ENCODE measurements around the gene PCBP1.

The PCBP1 gene

DNA sequence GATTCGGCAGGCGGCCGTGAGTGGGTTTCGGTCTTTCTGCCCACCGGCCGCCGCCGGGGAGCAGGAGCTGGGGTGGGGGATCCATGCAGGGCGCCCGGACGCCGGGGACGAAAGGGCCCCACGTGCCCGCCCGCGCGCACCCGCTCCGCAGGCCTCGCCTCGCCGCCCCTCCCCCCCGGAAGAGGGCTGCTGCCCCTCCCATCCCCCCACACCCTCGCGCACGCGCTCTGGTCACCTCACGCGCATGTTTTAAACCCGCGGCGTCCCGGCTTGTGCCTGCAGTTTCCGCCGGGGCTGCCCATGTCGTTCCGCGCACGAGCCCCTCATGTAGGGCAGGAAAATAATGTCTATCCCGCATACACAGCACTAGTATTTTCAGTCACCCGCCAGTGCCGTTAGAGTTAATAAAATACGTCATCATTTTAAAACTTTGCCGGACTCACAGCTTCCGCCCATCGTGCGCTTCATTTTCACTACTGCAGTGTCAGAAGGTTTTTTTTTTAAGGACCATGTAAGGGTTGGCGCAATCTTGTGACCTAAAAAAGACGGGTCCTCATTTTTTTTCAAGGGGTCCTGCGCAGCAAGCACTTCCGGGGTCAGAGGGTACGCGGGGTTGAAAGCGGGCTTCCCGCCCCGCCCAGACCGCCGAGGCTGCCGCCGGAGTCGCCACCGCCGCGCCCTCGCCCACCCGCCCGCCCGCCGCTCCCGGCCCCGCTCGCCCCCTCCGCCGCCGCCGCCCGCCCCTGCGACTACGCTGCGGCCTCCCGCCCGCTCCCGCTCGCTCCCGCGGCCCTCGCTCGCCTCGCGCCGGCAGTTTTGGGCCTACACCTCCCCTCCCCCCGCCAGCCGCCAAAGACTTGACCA, at the start of gene PCBP1:
Gene PCBP1 (plus strand): TSS at position 640 of the 864 bp plus-strand sequence. CDS start 267 bp downstream, outside the sequence.
- H3K4me3 ChIP-seq (ENCODE audit: low read depth, low read length), result peak within 1 kb of the TSS; percentile 98
- DNase-seq (ENCODE audit: low read depth), result peak; percentile 98
- no peak for TF ChIP-seq CTCF (IDR thresholded peaks at IDR 0.05; ENCODE audit: insufficient read depth, low read depth, low read length, missing control alignments)

DNA sequence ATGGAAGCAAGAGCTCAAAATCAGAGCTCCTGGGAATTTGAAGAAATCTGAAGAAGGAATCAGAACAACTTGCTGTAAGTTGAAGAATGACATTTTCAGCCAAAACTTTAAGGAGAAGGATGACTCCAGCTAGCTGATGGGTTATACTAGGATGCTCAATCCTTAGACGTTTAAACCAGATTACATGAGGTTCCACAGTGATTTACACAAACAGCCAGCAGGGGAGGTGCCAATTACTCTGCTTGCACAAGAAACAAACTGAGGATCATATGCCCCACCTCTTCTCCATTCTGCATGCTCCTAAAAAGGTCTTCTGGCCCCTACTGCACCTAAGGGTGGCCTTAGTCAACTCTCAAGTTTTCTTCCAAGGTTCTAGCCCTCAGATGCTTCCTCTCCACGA, 47.9 kb upstream of the PCBP1 start:
- no peak for DNase-seq (ENCODE audit: low read depth)
- no peak overlapping the region for H3K4me3 ChIP-seq (ENCODE audit: low read depth, low read length)
- no peak for TF ChIP-seq CTCF (IDR thresholded peaks at IDR 0.05; ENCODE audit: insufficient read depth, low read depth, low read length, missing control alignments)

DNA sequence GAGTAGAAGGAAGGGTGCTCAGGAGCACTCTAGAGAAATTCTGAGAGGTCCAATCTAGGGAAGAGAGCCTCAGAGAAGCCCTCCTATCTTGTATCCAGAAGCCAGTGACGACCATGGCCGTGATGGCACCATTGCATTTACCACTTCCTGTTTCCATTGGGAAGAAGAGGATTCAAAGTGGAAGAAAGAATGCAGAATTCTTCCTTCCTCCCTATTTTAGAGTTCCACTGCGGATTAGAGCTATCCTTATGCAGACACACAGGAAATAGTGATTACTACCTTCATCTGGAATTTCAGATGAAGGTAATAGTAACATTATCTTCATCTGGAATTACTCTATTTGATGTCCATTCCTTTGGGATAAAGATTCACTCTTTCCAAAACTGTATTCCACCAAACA, 45.6 kb upstream of the PCBP1 start:
- H3K4me3 ChIP-seq (ENCODE audit: low read depth, low read length), result no peak overlapping the region
- DNase-seq (ENCODE audit: low read depth), result no peak
- TF ChIP-seq CTCF (IDR thresholded peaks at IDR 0.05; ENCODE audit: insufficient read depth, low read depth, low read length, missing control alignments), result no peak

GRCh38 chr2:70042246-70042645, 45.0 kb upstream of the PCBP1 start:
- H3K4me3 ChIP-seq (ENCODE audit: low read depth, low read length), result no peak overlapping the region

GRCh38 chr2:70043252-70043875, 43.9 kb upstream of the PCBP1 start:
- TF ChIP-seq CTCF (IDR thresholded peaks at IDR 0.05; ENCODE audit: insufficient read depth, low read depth, low read length, missing control alignments), result no peak
- no peak overlapping the region for H3K4me3 ChIP-seq (ENCODE audit: low read depth, low read length)
- peak; percentile 12 for DNase-seq (ENCODE audit: low read depth)

More at GRCh38 chr2:70042246-70042645, 45.0 kb upstream of the PCBP1 start:
- no peak for DNase-seq (ENCODE audit: low read depth)
- TF ChIP-seq CTCF (IDR thresholded peaks at IDR 0.05; ENCODE audit: insufficient read depth, low read depth, low read length, missing control alignments), result no peak

GRCh38 chr2:70044290-70045040, 42.8 kb upstream of the PCBP1 start:
- DNase-seq (ENCODE audit: low read depth), result no peak
- no peak for TF ChIP-seq CTCF (IDR thresholded peaks at IDR 0.05; ENCODE audit: insufficient read depth, low read depth, low read length, missing control alignments)
- no peak overlapping the region for H3K4me3 ChIP-seq (ENCODE audit: low read depth, low read length)

All from GM12865 (cell line).